Islet precursor cell (in vitro differentiated cells): ENCODE measurements around the gene PRPF19.

Source experiments
- DNase-seq: peaks from one replicate; pipeline ENCODE4 v3.0.0-alpha.2; 2018

PRPF19 gene

DNA sequence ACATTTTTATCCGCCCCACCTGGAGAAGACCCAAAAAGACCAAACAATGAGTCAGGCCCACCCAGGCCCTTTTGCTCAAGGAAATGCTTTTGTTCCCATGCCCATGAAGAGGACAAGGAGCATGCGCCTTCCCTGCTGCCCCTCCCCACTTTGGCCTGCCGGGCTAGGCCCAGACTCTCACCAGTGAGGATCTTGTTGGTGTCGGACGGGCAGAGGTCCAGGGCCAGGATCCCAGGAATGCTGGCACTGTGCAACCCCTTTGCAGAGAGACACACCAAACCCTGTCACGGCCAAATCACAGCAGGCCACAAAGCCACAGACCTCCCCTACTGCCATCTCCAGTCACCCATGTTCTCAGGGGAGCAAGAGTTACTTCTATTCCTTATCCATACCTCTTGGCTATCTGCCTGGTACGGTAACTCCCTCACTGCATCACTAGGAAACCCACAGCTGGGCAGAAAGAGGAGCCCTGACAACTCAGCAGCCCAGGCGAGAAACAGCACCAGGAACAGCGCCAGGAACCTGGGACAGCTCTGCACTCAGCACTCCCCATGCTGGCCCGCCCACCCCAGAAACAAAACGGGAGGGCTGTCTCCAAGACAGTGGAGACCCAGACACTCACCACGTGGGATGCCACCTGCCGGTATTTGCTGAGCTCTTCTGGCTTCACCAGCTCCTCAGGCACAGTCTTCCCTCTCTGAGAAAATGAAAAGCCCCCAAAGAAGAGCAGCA is 5.5 kb downstream of the PRPF19 start:
- no peak for DNase-seq

DNA sequence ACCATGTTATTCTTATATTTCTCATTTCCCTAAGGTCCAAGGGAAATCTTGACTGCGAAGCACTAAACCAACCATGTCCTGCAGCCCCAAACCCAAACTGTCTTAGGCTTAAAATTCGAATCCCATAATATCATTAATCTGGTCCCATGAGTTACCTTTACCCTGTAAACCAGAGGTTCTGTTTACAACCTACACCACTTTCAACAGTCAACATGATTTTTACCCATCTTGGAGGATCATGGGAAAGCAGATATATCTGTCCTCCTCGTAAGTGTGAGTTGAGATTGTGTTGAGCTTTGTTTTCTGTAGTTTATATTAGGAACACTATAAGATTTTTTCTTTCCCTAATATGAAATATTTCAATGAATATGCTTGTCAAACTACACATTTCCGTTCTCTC is 6.4 kb downstream of the PRPF19 start:
- DNase-seq = no peak

DNA sequence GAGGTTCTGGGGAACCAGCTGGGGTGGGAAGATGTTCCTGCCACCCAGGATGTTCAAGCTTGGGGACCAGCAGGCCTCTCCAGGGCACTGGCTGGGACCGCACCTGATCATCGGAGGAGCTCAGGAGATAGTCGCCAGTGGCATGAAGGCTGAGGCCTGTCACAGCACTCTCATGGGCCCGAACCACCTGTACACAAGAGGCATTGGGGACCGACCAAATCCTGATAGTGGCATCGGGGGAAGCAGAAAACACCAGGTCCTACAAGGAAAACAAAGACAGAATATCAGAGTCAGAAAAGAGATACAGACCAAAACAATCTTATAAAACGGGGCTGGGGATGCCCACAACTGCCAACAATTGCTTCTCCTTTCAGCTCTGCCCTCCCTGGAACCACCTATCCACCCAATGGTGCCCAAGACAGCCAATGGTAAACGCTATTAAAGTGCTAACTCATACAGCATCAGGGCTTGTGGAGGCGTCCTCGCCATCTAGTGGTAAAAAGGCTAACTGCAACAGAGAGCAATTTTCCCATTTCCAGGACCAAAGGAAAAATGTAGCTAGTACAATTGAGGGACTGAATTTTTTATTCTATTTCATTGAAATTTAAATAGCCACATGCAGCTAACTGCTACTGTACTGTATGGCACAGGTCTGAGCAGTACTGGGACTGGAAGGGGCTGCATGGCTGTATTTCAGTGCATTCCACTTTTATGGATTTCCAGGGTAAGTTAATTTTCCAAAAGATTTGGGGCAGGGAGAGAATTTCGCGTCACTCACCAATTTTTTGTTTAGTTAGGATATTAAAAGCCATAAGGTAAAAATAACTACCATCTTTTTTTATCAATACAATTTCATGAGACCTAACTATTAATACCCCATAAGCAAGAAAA is 7.1 kb downstream of the PRPF19 start:
- DNase-seq = no peak

DNA sequence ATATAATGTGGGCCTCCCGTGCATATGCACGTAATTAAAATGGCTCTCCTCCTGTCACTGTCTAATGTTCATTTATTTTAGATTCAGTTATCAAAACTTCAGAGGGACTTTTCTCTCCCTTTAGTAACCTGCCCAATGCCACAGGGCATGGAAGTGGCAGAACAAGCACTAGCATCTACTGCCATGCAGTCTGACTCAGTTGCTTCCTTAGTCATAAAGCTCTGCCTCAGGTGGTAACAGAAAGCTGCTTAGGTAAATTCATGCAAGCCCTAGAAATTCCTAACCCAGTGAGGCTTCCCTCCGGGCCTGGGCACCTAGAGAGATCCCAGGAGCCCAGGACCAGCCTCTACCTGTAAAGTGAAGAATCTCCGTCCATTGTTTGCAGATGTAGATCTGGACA is 8.9 kb downstream of the PRPF19 start:
- no peak for DNase-seq

DNA sequence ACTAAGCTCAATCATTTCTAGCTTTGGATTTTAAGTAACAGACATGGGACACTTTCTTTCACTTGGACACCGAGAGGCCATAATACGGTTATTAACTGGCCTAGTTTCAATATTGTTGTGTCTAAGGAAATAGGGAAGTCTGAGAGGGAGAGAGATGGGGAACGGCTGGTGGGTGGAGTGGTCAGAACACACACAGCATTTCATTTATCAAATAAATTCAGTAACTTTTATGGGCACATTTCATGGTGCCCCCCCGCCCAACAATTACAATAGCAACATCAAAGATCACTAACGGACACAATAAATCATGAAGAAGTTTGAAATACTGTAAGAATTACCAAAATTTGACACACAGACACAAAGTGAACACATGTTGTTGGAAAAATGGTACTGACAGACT is 10.7 kb downstream of the PRPF19 start:
- no peak for DNase-seq

DNA sequence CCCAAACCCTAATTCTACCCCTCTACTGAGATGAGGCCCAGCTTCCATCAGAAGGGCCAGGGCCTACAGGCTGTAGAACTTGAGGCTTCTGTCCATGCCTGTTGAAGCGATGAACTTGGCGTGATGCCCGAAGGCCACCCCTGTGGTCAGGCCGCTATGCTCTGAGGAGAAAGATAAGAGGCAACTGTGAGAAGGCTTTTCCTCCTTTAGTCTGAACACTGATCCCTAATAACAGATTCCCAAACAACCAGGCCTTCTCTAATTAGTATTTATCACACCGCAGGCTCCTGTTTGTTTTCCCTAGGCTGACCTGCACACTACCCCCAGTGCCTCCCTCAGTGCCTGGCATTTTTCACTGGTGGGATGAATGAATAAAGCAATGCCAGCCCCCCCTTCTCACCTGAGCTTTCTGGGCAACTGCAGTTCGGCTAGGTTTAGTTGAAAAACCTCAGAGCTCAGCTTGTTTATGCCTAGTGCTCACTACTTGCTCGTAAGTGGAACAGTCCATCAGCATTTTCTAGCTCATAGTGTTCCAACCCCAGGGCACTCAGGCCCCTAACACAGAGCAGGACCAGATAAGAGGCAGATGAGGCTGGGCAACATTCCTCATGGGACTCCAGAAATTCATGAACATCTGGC is 15.2 kb downstream of the PRPF19 start:
- DNase-seq = peak; percentile 38

DNA sequence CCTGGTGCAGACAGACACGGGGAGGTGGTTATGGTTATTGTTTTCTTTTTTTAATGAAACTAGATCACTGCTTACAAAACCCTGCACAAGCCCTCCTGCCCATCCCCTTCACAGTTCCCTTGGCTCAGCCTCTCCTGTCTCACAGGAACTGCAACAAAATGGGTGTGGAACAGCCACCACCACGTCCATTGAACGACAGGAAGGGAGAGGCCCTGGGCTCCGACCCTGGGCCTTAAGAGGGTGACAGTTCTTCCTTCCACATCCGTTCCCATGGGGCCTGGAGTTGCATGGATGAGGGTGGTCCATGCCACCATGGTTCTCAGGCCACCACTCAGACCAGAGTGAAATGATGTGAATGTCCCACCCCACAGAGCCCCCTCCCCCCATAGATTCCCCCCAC is 15.7 kb downstream of the PRPF19 start:
- no peak for DNase-seq

DNA sequence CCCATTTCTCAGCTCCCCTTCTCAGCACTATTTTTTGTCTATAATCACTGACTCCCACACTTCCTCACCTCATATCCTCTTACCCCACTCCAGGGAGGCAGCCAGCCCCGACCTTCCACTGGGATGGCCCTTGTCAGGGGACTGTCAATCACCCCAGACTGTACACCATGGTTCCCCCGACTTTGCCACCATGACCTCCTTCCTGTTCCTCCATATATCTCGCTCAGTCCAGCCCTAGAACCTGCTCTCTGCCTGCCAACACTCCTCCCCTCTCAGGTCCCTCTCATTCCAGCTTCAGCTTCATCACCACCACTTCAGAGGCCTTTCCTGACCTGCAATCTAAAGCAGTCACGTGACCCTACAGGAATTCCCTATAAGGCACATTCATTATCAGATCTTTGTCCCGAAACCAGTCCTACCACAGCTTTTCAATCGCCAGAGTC is 16.5 kb downstream of the PRPF19 start:
- DNase-seq = no peak

DNA sequence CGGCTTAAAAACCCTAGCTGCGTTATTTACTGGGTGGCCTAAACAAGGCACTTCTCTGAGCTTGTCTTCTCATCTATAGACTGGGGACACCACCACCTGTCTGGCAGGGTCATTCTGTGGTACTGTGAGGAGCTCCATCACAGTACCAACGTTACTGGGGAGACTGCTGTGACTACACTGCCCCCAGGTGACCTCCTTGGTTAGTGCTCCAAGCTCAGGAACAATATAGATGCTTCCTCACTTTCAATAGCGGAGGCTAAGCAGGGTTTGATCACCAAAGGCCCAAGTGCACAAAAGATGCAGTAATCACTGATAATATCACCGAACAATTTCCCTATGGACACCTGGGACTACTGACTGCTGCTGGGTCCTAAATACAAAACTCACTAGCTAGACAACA is 18.8 kb downstream of the PRPF19 start:
- DNase-seq = peak; percentile 75

DNA sequence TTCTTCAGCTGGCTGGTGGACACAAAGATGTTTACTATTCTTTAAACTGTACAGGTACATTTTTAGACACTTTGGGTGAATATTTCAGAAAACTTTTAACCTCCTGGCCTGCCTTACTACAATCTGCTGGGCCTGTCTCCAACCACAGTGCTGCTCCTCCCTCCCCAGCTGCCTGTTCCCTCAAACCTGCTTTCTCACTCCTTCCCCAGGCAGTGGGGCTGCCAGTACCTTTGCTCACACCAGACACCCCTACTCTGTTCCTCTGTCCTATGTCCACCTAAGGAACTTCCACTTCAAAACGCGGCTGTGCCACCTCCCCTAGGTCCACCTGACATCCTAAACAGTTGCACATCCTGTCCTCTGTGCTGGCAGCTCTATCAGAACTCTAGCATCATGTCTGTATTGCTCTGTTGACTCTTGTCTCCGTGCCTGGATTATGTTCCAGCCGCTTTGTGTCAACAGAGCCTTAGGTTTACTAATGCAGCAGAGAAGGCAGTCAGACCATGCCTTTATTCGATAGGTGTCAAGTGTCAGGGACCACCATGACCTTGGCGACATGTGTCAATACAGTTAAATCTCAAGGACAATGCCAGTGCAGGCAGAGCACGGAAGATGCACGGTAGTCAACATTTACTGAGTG is 25.6 kb downstream of the PRPF19 start:
- DNase-seq = no peak

DNA sequence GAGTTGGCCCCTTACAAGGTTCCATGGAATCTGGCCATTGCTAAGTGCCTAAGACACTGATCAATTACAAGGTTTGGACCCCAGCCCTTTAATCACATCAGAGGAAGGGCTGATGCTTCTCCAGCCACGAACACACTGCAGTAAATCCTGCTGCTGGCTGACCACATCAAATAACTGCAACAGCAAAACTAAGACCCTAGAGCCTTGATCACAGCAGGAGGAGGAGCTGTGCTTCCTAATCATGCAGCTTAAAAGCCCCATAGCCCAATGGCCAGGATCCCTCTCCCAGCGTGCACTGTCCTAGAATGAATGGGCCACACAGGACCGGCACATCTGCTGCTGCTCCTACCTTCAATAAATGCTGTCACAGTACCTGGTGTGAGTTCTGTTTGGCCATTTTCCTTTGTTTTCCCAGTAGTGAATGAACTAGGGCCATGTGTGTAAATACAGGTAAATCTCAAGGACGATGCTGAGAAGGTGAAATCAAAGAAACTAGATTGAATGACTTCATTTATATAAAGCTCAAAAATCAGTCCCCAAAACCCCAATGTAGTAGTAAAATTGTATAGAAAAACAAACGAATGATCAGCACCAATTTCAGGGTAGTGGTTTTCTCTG is 26.3 kb downstream of the PRPF19 start:
- peak; percentile 33 for DNase-seq

DNA sequence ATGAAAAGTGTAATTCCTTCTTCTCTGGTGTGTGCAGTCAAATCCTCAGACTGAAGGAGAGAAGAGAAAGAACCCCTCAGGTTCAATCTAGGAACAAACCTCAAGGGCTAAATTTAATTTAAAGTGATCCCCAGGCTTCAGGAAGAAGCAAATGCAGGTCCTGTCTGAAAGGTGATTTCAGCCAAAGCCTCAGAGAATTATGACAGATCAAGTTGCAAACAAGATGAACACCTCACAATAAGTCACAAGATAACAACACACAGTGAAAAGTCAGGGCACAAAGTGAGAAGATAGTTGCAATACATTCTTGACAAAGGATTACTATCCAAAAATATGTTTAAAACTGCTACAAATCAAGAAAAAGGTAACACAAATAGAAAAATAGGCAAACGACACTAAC is 27.3 kb downstream of the PRPF19 start:
- no peak for DNase-seq

DNA sequence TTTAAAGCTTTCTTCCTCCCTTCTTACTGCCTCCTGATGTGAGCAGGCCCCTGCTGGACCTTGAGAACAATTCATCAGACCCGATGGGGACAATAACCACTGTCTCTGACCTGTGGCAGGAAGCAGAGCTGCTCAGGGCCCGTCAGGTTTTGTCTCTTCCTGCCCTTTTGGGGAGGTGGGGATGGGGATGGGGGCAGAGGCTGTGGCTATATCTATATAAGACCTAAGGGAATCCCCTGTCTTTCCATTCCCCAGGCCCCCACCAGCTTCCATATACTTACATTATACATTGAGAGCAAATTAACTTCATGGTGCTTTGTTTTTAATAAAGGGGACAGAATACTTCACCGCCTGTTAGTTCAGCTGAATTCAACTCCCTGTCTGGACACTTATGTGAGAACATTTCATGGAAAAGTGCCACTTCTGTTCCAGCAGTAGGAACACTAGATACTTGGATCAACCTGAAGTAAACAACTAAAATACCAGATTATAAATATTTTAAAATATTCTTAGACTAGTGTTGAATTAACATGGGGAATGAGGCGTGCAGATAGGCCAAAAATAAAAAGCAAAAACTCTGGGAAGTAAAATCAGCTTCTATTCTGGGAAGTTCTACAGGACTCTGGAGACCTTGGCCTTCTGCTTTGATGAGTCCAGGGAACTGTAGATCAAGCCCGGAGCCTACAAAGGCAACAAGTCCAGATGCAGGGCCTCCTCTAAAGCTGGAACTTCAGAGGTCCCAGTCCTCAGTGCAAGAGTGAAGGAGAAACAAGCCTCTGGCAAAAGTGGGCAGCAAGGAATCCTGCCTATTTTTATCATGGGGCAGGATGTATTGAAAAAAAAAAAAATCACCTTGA is 27.9 kb downstream of the PRPF19 start:
- no peak for DNase-seq

DNA sequence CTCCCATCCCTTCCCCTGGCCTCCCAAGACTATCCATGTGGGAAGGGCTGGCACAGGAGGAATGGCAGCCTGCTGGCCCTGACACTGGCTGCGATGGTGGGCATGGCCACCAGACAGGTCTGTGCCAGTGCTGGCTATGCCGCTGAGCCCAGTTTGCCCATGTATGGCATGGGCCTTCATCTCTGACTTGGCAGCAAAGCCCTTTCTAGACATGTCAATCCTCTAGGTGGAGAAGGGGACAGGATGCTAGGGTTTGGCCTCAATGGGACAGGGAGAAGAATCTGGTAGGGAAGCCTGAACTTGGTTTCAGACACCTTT is 30.3 kb downstream of the PRPF19 start:
- DNase-seq = no peak

DNA sequence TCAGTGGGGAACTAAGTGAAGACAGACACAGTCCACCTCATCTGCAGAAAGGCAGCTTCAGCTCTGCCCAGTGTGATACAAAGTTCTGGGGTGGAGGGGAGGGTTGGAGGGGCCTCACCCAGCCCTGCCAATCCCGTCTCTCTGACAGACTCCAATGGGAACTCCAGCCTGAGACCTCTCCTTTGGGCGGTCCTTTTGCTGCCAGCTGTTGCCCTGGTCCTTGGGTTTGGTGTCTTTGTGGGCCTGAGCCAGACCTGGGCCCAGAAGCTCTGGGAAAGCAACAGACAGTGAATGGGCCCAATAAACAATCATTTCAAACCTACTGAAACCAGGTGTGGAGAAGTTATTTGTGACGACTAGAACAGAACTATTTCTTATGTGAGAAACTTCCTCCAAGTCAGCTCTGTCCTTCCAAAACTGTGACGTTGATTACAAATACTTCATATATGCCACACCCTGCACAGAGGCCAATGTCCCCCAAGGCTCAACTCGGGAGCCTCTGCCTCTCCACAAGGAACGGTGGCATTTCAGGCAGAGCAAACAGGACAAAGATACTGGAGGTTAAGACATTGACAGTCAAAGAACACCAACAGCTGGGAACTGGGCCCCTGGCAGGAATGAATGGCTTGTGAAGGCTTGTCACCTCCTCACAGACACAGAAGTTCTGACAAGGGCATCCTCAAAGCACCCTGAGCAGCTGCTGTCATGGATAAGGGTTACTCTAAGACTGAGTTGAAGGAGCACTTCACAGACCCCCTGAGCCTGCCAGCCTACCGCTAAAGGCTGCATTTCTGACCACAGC is 30.8 kb downstream of the PRPF19 start:
- no peak for DNase-seq

DNA sequence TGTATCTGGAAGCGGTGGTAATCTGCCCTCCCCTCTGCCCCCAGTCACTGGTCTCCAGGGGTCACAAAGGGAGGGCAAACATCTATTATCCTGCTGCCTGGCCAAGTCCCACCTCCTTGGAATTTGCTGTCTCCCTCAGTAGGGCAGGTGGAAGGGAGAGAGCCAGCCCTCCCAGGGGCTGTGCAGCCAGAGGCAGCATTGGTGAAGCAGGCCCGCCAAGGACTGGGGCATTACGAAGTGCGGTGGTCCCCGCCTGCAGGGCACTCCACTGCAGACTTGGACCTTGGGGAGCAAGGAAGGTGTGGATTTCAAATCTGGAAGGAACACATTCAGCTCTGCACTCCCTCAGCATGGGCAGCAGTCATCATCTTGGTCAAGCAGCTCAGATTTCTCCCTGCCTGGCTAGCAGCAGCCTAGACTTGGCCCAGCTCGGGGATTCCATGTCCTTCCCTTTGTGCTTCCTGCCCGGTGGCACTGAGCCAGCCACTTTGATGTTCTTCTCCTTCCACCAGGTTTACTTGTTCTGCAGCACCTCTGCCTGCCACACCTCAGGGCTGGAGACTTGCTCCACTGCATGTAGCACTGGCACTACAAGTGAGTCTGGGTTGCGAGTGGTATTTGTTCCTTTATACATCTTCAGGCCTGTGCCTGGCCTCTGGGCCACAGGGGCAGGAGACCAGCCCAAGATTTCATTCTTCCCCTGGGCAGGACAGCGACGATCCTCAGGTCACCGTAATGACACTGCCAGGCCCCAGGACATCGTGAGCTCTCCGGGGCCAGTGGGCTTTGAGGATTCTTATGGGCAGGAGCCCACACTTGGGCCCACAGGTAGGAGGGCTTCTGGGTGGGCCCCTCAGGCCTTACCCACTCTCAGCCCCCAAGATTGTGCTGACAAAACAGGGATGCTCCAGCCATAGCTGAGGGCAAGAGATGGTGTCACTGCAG is 31.7 kb downstream of the PRPF19 start:
- peak; percentile 40 for DNase-seq

DNA sequence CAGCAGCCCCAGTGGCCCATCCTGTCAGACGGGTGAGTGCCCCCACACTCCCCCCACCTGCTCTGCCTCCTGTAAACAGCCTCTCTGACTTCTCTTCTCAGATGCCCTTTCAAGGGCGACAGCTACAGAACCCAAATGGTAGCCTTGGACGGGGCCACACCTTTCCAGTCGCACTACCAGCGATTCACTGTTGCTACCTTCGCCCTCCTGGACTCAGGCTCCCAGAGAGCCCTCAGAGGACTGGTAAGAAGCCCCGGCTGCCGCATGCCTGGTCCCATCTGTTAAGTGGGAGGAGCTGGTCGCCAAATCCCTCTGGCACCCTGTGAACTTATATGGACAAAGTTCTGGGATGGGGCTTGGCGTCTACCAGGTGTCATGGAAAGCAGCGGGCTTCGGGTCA is 32.9 kb downstream of the PRPF19 start:
- peak; percentile 46 for DNase-seq

DNA sequence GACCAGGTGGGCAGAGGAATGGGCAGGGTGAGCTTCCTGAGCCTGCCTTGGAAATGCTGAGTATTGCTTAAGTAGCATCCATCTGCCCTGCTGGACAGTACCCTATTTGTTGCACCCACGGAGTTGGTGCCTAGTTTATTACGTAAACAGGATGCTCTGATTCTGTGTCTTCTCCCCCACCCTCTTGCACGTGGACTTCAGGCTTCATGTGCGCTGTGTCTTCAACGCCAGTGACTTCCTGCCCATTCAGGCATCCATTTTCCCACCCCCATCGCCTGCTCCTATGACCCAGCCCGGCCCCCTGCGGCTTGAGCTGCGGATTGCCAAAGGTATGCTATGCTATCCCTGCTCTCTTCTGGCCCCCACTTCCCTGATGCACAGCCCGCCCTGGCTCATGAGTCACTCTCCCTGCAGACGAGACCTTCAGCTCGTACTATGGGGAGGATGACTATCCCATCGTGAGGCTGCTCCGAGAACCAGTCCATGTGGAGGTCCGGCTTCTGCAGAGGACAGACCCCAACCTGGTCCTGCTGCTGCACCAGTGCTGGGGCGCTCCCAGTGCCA is 33.3 kb downstream of the PRPF19 start:
- DNase-seq = peak; percentile 74

DNA sequence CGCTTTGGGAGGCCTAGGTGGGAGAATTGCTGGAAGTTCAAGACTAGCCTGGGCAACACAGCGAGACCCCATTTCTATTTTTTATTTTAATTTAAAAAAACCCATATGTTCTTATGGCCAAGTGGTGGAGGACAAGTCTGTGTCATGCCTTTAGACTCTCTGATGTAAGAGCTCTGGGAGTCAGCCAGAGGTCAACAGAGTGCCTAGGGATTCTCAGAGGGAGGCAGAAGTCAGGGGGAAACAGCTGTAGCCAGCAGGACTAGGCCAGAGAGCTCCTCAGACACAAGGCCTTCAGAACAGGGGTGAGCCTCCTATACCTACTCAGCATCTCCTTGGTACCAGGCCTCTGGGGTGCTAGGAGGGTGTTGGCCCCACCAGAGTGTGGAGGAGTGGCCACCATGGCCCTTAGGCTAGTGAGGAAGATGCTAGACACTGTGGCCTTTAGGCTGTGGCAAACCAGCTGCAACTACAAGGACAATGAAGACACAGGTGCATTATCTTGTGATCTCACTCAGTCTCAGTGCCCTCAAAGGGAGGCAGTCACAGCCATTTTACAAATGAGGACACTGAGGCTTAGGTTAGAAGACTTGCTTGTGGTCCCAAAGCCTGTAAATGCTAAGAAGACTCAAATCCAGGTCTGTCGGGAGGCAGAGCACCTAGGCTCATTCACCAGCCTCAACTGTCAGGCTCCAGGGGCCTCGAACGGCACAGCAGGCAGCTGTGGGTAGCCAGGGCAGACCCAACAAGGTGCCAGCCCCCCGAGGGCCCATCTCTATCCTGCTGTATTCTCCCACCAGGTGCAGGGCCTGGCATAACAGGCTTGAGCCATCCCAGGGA is 34.0 kb downstream of the PRPF19 start:
- DNase-seq = no peak
